H9 (cell line): Measurements from ENCODE around the gene NFAM1. TPM values are rescaled to one million over a fixed set of nuclear protein-coding genes. Genes with fewer than 3 reads are reported as not detected.

Experiments
- DNase-seq: peaks from one replicate; pipeline ENCODE4 v3.0.0-alpha.2; 2017
- H2AFZ ChIP-seq: one replicate; pipeline ENCODE4 v1.6.1; 2013; ENCODE audit warnings: mild to moderate bottlenecking, low read length, control low read depth, moderate library complexity
- H2AK5ac ChIP-seq: 2 replicates; pipeline ENCODE4 v1.6.1; 2013; ENCODE audit warnings: low read length, control low read depth, mixed read lengths; ENCODE audit not compliant: insufficient read length
- H2BK120ac ChIP-seq: one replicate; pipeline ENCODE4 v1.6.1; 2013; ENCODE audit warnings: low read depth, mild to moderate bottlenecking, low read length, control low read depth, inconsistent platforms; ENCODE audit not compliant: poor library complexity, severe bottlenecking
- H2BK12ac ChIP-seq: 2 replicates; pipeline ENCODE4 v1.6.1; 2013; ENCODE audit warnings: low read length, control low read depth, mixed read lengths, low read depth; ENCODE audit not compliant: insufficient read length
- H2BK15ac ChIP-seq: 2 replicates; pipeline ENCODE4 v1.6.1; 2013; ENCODE audit warnings: low read depth, low read length, control low read depth
- H2BK20ac ChIP-seq: one replicate; pipeline ENCODE4 v1.6.1; 2013; ENCODE audit warnings: low read depth, mild to moderate bottlenecking, low read length, control low read depth, inconsistent platforms; ENCODE audit not compliant: poor library complexity, severe bottlenecking
- H2BK5ac ChIP-seq: 2 replicates; pipeline ENCODE4 v1.6.1; 2013; ENCODE audit warnings: low read length, control low read depth, mixed read lengths; ENCODE audit not compliant: insufficient read length
- H3K14ac ChIP-seq: 2 replicates; pipeline ENCODE4 v1.6.1; 2013; ENCODE audit warnings: low read length, control low read depth; ENCODE audit not compliant: insufficient read depth
- H3K18ac ChIP-seq: 2 replicates; pipeline ENCODE4 v1.6.1; 2013; ENCODE audit warnings: low read depth, mild to moderate bottlenecking, mixed read lengths, low read length, control low read depth; ENCODE audit not compliant: insufficient read length
- H3K23ac ChIP-seq: 2 replicates; pipeline ENCODE4 v1.6.1; 2013; ENCODE audit warnings: low read length, control low read depth, mixed read lengths, low read depth; ENCODE audit not compliant: insufficient read length
- H3K23me2 ChIP-seq: 2 replicates; pipeline ENCODE4 v1.6.1; 2013; ENCODE audit warnings: low read depth, mild to moderate bottlenecking, mixed read lengths, low read length, control low read depth; ENCODE audit not compliant: insufficient read length, poor library complexity, severe bottlenecking
- H3K27ac ChIP-seq: 2 replicates; pipeline ENCODE4 v1.5.1; 2013; ENCODE audit warnings: low read length, control low read depth, mixed read lengths, low read depth; ENCODE audit not compliant: insufficient read length
- H3K27me3 ChIP-seq: 2 replicates; pipeline ENCODE4 v1.6.1; 2013; ENCODE audit warnings: low read length, control low read depth, inconsistent platforms; ENCODE audit not compliant: insufficient read depth
- H3K4ac ChIP-seq: 2 replicates; pipeline ENCODE4 v1.6.1; 2013; ENCODE audit warnings: low read depth, mild to moderate bottlenecking, control low read depth, inconsistent platforms, low read length, moderate library complexity
- H3K4me1 ChIP-seq: 2 replicates; pipeline ENCODE4 v1.6.1; 2013; ENCODE audit warnings: low read length, control low read depth, inconsistent platforms; ENCODE audit not compliant: insufficient read depth
- H3K4me2 ChIP-seq: 2 replicates; pipeline ENCODE4 v1.6.1; 2013; ENCODE audit warnings: low read length, control low read depth, mixed read lengths; ENCODE audit not compliant: insufficient read length, insufficient read depth
- H3K56ac ChIP-seq: 2 replicates; pipeline ENCODE4 v1.6.1; 2013; ENCODE audit warnings: low read depth, mild to moderate bottlenecking, mixed read lengths, low read length, control low read depth; ENCODE audit not compliant: insufficient read length
- H3K79me1 ChIP-seq: 2 replicates; pipeline ENCODE4 v1.6.1; 2013; ENCODE audit warnings: low read depth, mild to moderate bottlenecking, moderate library complexity, low read length, control low read depth, inconsistent platforms; ENCODE audit not compliant: insufficient read depth, poor library complexity, severe bottlenecking
- H3K79me2 ChIP-seq: 2 replicates; pipeline ENCODE4 v1.6.1; 2013; ENCODE audit warnings: low read length, control low read depth, inconsistent platforms; ENCODE audit not compliant: insufficient read depth
- H3K9ac ChIP-seq: 2 replicates; pipeline ENCODE4 v1.6.1; 2013; ENCODE audit warnings: low read length, control low read depth, mixed read lengths; ENCODE audit not compliant: insufficient read length; ENCODE audit errors: extremely low read depth
- H3K9me3 ChIP-seq: one replicate; pipeline ENCODE4 v1.6.1; 2013; ENCODE audit warnings: low read depth, low read length, inconsistent platforms; ENCODE audit not compliant: control insufficient read depth
- H3T11ph ChIP-seq: one replicate; pipeline ENCODE4 v1.6.1; 2013; ENCODE audit warnings: mild to moderate bottlenecking, low read length, control low read depth, inconsistent platforms
- H4K20me1 ChIP-seq: one replicate; pipeline ENCODE4 v1.6.1; 2013; ENCODE audit not compliant: control insufficient read depth, insufficient read length, insufficient read depth
- H4K5ac ChIP-seq: 2 replicates; pipeline ENCODE4 v1.6.1; 2013; ENCODE audit warnings: low read depth, mild to moderate bottlenecking, mixed read lengths, low read length, control low read depth; ENCODE audit not compliant: insufficient read length
- H4K8ac ChIP-seq: replicated peaks from 2 replicates; pipeline ENCODE4 v1.6.1; 2013; ENCODE audit warnings: low read length, control low read depth, mixed read lengths, low read depth; ENCODE audit not compliant: insufficient read length
- H4K91ac ChIP-seq: 2 replicates; pipeline ENCODE4 v1.6.1; 2013; ENCODE audit warnings: low read depth, mild to moderate bottlenecking, moderate library complexity, mixed read lengths, low read length, control low read depth; ENCODE audit not compliant: insufficient read length
- H3K27ac Mint-ChIP-seq, 3 experiments: 2 replicates in 2 of 3; 3 replicates in 1 of 3; pipeline ENCODE4 v1.8.0; 2020 to 2021; ENCODE audit warnings: mixed read lengths in 3 of 3, mild to moderate bottlenecking in 1 of 3, moderate library complexity in 1 of 3
- H3K27me3 Mint-ChIP-seq: 2 replicates; pipeline ENCODE4 v1.8.0; 2021; ENCODE audit warnings: low read depth, mild to moderate bottlenecking, moderate library complexity, mixed read lengths
- H3K36me3 Mint-ChIP-seq, 3 experiments: 2 replicates in 2 of 3; 3 replicates in 1 of 3; pipeline ENCODE4 v1.8.0; 2020 to 2021; ENCODE audit warnings: low read depth in 3 of 3, mixed read lengths in 3 of 3; ENCODE audit not compliant: insufficient read depth in 1 of 3
- H3K4me1 Mint-ChIP-seq, 2 experiments: 2 replicates each; pipeline ENCODE4 v1.8.0; 2020; ENCODE audit warnings: mixed read lengths in 2 of 2
- H3K4me3 Mint-ChIP-seq, 2 experiments: 2 replicates in 1 of 2; 3 replicates in 1 of 2; pipeline ENCODE4 v1.8.0; 2020 to 2021; ENCODE audit warnings: mild to moderate bottlenecking in 2 of 2, mixed read lengths in 2 of 2, moderate library complexity in 1 of 2
- H3K9me3 Mint-ChIP-seq, 2 experiments: 2 replicates in 1 of 2; 3 replicates in 1 of 2; pipeline ENCODE4 v1.8.0; 2020; ENCODE audit warnings: mild to moderate bottlenecking in 2 of 2, mixed read lengths in 2 of 2, moderate library complexity in 1 of 2
- CTCF ChIP-seq: fragments of 200-600 bp; sonication (generic); conservative IDR thresholded peaks from 3 replicates; pipeline ENCODE4 v1.8.0; 2021; ENCODE audit warnings: antibody characterized with exemption, mild to moderate bottlenecking
- WGBS: extraction: QIAGEN DNeasy Blood & Tissue Kit; methylation state at CpG from one replicate; pipeline ENCODE4 v1.1.7; 2013; ENCODE audit warnings: missing lambda C conversion rate, low lambda C conversion rate, mixed read lengths; ENCODE audit not compliant: insufficient read length; ENCODE audit errors: extremely low coverage; 5-methylcytosine and 5-hydroxymethylcytosine counted together
- total RNA-seq: library from RNA; stranded (reverse); gene quantifications from 2 replicates; pipeline ENCODE4 v1.2.1, GENCODE V29; 2021

The NFAM1 gene
- total RNA-seq, 1 experiment from 2014 or later: 0.68 TPM

GRCh38 chr22:42331014-42331413 lies 101.2 kb downstream of the NFAM1 start:
- Histone ChIP-seq H3K23ac (no peak overlapping the region), H3K9me3 (no peaks in the 10 kb centered on the region), H3K79me1 (no peaks in the 10 kb centered on the region), H2BK15ac (no peak overlapping the region), H3K79me2 (no peaks in the 10 kb centered on the region; the same call in 1 of the 2 replicates), H2AK5ac (no peak overlapping the region), H3K27me3 (no peaks in the 10 kb centered on the region), H3K18ac (no peak overlapping the region), H3T11ph (no peak overlapping the region), H3K4me1 (no peaks in the 10 kb centered on the region), H4K5ac (no peak overlapping the region), H3K56ac (no peak overlapping the region), H3K9ac (no peak overlapping the region), H2BK5ac (no peak overlapping the region), H2AFZ (no peak overlapping the region), H3K27ac (no peak overlapping the region), H2BK120ac (no peak overlapping the region), H3K23me2 (no peaks in the 10 kb centered on the region), H3K4me2 (no peak overlapping the region), H3K4ac (no peak overlapping the region), H4K20me1 (no peaks in the 10 kb centered on the region), H2BK12ac (no peak overlapping the region), H4K91ac (no peak overlapping the region), H3K14ac (no peak overlapping the region; the same call in 1 of the 2 replicates), H2BK20ac (no peak overlapping the region), H4K8ac (no peak overlapping the region)
- no CpG with 5 or more reads among the region's 22 CpGs for WGBS
- DNase-seq: no peak
- peaks cover 15% of the 10 kb centered on the region for H3K27me3 Mint-ChIP-seq
- no peaks in the 10 kb centered on the region for H3K9me3 Mint-ChIP-seq
- no peaks in the 10 kb centered on the region; a peak in 1 of 7 replicates for H3K36me3 Mint-ChIP-seq
- H3K4me1 Mint-ChIP-seq: peaks cover 12 to 13% of the 10 kb centered on the region in 2 experiments
- H3K4me3 Mint-ChIP-seq: no peak overlapping the region
- no peak overlapping the region; a peak in 1 of 7 replicates for H3K27ac Mint-ChIP-seq
- TF ChIP-seq CTCF: no peak

Other genes with a start within 250 kb of the NFAM1 start
- 75.6 and 76.5 TPM in 2 replicates for gene TCF20, start 161.8 kb downstream of the NFAM1 start, total RNA-seq
- 99.3 and 101 TPM in 2 replicates for gene RRP7A, start 87.4 kb upstream of the NFAM1 start, total RNA-seq
- gene SERHL2, start 121.6 kb upstream of the NFAM1 start, total RNA-seq: 1.0 and 2.7 TPM in 2 replicates
- 90.8 and 91.6 TPM in 2 replicates for gene POLDIP3, start 182.5 kb upstream of the NFAM1 start, total RNA-seq
- gene ATP5MGL, start 208.2 kb upstream of the NFAM1 start, total RNA-seq: 0.48 and 0.68 TPM in 2 replicates
- gene CYB5R3, start 217.0 kb upstream of the NFAM1 start, total RNA-seq: 97.4 and 99.7 TPM in 2 replicates